T-helper 1 cell treated with Interleukin-12 subunit alpha and Interleukin-12 subunit beta and Interleukin-4 antibody, amounts not matched to agents 30 ng/mL and 1 ng/mL, for 36 hours (primary cell): ENCODE data around the gene TBC1D14. TPM values are rescaled to one million over a fixed set of nuclear protein-coding genes. Genes with fewer than 3 reads are reported as not detected.
"Not testable (repeated sequence)": the region's sequence is repeated elsewhere in the genome, so short reads cannot be mapped to it uniquely, and the experiment has no call there.

Experiments
- intact Hi-C: fragments of 100-400 bp; cut with micrococcal nuclease; formaldehyde crosslinking; loops from one replicate; pipeline ENCODE4 v1.15.1; 2024
- total RNA-seq: library from RNA; stranded (reverse); gene quantifications from 2 replicates; pipeline ENCODE4 v1.2.3, GENCODE V29; 2022

Gene TBC1D14
- total RNA-seq, 1 donor from 2014 or later = 76.7 TPM

DNA sequence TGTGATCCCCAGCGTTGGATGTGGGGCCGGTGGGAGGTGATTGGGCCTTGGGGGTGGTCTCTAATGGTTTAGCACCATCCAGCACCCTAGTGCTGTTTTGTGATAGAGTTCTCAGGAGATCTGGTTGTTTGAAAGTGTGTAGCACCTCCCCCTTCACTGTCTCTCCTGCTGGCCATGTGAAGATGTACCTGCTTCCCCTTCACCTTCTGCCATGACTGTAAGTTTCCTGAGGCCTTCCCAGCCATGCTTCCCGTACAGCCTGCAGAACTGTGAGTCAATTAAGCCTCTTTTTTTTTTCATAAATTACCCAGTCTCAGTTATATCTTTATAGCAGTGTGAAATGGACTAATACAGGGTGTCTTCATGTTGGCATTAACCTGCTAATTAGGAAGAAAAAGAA is 19.3 kb upstream of the TBC1D14 start:
- intact Hi-C loops = no loop called here

DNA sequence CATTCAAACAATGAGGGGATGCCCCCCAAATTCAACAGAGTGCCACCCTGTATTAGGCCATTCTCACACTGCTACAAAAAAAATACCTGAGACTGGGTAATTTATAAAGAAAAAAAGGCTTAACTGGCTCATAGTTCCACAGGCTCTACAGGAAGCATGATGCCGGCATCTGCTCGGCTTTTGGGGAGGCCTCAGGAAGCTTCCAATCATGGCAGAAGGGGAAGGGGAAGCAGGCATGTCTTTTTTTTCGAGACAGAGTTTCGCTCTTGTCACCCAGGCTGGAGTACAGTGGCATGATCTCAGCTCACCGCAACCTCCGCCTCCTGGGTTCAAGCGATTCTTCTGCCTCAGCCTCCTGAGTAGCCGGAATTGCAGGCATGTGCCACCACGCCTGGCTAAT is 18.7 kb upstream of the TBC1D14 start:
- intact Hi-C loops = not testable (repeated sequence)

DNA sequence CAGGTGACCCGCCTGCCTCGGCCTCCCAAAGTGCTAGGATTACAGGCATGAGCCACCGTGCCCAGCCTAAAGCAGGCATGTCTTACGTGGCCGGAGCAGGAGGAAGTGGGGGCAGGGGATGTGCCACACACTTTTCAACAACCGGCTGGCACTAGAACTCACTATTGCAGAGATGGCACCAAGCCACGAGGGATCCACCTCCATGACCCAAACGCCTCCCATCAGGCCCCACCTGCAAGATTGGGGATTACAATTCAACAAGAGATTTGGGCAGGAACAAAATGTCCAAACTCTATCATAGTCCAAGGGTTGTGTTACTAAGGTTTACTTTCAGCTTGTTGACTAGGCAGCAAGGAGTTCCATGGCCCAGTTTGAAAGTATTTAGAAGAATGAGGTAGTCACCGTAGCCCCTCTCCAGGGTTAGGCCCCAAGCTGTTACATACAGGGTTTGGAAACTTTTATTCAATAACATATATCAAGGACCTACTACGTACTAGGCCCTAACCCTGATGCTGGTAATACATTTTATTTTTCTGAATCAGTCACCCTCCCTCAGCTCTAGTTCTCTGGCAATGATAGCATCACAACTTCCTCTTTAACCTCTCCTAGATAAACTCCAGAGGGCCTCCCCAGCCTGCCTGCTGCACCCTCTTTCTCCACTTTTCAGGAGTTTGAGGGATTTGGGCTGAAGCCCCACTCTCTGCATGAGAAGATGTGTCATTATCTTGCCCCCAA is 18.0 kb upstream of the TBC1D14 start:
- intact Hi-C loops = loop anchor here (1.0 to 2.0 kb wide), 2 partner anchors 17 to 177 kb away; partner anchors contain the start of genes GRPEL1 and TBC1D14

DNA sequence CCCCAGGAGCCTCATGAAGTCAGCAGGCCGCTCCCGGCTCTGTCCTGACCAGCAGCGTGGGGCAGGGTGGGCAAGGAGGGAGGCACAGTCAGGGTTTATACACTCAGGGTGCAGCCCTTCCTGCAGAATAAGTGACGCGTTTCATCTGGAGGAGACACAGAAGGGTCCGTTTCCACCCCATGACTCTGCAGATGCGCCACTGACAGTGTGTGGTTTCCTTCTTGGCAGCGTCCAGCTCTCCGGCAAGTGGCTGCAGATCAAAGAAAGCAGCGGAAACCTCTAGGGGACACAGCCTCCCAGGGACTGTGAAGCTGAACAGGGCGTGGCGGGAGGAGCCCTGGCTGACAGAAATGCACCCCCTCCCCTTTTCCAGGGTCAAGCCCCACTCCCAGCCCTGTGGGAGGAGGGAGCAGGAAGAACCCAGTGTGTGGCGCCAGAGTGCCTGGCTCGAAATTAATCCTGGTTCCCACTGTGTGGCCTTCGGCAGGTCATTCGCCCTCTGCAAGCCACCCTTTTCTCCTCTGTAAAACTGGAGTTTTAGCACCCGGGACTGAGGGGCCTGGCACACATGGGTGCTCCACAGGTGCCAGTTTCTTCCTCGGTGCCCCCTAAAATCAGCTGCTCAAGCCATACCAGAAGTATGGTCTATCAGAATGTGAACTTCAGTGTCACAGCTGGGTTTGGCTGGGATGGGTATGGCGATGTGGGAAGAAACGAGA is 17.3 kb upstream of the TBC1D14 start:
- intact Hi-C loops = loop anchor here (1.0 to 2.0 kb wide), 2 partner anchors 16 to 176 kb away; partner anchors contain the start of genes GRPEL1 and TBC1D14

DNA sequence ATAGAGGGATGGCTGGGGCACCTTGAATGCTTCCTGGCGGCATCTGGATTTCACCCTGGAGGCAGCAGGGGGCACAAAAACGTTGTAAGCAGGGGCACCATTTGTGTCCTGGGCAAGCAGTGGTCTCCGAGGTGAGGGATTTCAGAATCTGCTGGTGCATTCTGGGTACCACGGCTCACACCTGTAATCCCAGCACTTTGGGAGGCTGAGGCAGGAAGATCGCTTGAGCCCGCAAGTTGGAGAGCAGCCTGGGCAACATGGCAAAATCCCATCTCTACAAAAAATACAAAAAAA is 16.8 kb upstream of the TBC1D14 start:
- intact Hi-C loops = loop anchor here (1.0 to 2.0 kb wide), 2 partner anchors 16 to 175 kb away; partner anchors contain the start of genes GRPEL1 and TBC1D14

DNA sequence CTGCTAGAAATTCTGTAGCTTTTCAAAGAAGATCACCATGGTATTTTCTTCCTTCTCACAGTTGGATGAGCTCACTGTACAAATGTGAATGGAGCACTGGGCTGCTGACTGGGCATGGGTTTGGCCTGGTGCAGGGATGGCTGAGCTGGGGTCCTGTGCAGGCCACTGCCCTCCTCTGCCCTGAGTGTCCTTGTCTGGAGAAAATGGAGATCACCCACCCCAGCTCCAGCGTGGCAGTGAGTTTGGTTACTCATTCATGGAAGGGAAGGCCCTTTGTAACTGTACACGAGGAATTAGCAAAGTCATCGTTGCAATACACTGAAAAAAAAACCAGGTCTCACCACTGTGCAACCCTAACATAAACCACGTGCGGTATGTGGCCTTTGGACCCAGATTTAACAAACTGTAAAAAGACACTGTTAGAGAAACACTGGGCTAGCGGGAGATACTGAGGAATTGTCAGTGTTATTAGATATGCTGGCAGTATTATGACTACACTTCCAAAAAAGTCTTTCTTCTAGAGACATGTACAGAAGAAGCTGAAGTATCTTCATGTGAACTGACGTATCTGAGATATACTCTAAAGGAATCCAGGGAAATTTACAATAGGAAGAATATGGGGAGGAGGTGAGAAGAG is 16.1 kb upstream of the TBC1D14 start:
- intact Hi-C loops = loop anchor here (2.0 kb wide), 1 partner anchor 15 kb away; the partner anchor contains the start of gene TBC1D14

DNA sequence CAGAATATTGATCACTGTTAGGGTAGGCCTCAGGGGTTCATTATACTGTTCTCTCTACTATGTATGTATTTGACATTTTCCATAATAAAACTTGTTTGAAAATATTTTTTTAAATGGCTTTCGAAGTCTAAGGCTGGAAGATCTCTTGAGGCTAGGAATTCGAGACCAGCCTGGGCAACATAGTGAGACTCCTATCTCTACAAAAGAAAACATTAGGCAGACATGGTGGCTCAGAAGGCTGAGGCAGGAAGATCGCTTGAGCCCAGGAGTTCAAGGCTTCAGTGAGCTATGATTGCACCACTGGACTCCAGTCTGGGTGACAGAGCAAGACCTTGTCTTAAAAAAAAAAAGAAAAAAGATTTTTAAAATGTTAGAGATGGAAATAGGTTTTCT is 15.5 kb upstream of the TBC1D14 start:
- intact Hi-C loops = no loop called here

DNA sequence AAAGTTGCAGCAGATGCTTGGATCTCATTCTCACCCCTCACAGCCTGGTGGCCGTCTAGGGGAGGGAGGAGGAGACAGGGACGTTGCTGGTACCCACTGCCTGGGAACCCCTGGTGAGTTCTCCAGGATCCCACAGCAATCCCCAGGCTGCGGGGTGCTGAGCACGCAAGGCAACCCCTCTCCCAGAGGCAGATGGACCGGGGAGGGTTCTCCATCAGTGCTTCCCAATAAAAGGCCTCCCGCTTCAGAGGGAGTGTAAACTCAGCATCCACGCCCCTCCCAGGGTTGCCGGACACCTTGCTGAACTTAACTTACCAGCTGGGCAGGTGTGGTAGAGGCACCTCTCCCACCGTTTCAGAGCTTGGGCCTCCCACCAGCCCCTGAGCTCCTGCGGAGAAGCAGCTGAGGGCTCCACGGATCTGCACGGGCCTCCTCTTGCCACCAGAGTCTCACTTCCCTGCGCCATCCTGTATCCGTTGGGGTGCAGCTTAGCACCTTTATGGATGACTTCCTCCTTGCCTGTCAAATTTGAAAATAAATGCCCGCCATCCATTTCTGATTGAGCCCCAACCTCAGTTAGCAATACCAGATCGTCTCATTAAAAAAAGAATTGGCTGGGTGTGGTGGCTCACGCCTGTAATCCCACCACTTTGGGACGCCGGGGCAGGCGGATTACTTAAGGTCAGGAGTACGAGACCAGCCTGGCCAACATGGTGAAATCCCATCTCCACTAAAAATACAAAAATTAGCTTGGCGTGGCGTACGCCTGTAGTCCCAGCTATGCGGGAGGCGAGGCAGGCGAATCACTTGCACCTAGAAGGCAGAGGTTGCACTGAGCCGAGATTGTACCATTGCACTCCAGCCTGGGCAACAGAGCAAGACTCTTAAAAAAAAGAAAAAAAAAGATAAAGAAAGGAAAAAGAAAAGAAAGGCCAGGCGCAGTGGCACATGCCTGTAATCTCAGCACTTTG is 14.8 kb upstream of the TBC1D14 start:
- intact Hi-C loops = loop anchor here (5.0 kb wide), 1 partner anchor 223 kb away; a partner anchor contains a TSS

DNA sequence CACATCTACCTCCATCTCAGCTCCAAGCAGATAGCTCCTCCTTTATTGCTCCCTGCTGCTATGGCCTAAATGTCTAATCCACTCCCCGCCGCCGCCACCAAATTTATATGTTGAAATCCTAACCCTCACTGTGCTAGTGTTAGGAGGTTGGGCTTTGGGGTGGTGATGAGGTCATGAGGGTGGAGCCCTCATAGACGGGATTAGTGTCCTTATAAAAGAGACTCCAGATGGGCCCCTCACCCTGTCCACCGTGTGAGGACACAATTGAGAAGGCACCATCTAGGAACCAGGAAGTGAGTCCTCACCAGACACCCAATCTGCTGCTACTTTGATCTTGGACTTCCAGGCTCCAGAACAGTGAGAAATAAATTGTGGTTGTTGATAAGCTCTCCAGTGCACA is 13.6 kb upstream of the TBC1D14 start:
- intact Hi-C loops = loop anchor here (5.0 kb wide), 1 partner anchor 224 kb away; a partner anchor contains a TSS

DNA sequence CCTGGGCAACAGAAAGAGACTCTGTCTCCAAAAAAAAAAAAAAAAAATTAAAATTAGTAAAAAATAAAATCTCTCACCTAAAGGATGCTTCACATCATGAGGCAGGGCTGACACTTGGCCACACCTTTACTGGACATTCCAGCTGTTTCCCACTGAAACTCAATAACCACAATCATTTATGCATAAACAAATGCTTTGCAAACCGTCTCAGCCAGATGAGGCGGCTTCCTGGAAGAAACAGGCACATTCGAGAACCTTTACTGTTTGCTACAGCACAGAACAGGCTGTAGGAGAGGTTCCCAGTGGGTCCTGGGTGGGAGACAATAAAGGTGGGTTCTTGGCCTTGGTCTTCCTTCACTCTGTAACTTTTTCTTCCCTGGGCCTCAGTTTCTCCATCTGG is 10.9 kb upstream of the TBC1D14 start:
- intact Hi-C loops = loop anchor here (1.0 to 5.0 kb wide), 4 partner anchors 11 to 226 kb away; partner anchors contain the start of gene TBC1D14

DNA sequence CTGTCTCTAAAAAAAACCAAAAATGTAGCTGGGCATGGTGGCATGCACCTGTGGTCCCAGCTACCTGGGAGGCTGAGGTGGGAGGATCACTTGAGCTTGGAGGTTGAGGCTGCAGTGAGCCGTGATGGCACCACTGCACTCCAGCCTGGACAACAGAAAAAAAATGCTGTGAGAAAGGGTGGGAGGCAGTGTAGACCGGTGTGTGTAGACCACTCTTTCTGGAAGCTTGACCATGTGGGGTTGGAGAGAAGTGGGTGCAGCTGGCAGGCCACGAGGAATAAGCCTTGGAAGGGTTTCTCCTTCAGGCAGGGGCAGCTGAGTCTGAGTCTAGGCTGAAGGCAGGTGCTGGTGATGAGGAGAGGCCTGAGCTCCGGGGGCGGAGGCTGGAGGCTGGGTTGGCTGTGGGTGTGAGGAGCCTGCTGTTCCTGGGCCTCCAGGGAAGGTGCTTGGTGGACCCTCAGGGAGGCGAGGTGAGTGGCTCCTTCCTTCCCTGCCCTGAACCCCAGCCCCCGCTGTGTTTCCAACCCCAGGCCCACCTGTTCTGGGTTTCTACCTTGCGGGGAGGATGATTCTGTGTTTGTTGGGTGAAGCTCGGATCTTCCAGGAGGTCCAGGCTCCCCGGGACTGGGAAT is 9.3 kb upstream of the TBC1D14 start:
- intact Hi-C loops = no loop called here

DNA sequence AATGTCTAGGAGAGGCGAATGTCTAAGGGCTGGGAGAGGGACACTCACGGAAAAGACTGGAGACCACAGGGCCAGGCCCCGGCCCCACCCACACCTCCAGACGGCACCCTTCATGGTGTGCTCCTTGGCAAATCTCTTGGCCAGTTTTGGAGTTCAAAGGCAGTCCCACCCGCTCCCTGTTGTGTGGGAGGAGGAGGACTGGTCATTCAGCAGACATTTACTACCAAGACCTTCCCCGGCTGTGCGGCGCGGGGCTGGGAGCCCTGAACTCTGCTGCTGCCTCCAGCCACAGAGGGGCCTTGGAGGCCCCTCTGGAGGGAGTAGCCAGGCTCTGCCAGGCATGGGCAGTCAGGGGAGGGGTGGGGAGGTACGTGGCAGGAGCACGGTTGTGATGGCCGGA is 8.7 kb upstream of the TBC1D14 start:
- intact Hi-C loops = no loop called here

DNA sequence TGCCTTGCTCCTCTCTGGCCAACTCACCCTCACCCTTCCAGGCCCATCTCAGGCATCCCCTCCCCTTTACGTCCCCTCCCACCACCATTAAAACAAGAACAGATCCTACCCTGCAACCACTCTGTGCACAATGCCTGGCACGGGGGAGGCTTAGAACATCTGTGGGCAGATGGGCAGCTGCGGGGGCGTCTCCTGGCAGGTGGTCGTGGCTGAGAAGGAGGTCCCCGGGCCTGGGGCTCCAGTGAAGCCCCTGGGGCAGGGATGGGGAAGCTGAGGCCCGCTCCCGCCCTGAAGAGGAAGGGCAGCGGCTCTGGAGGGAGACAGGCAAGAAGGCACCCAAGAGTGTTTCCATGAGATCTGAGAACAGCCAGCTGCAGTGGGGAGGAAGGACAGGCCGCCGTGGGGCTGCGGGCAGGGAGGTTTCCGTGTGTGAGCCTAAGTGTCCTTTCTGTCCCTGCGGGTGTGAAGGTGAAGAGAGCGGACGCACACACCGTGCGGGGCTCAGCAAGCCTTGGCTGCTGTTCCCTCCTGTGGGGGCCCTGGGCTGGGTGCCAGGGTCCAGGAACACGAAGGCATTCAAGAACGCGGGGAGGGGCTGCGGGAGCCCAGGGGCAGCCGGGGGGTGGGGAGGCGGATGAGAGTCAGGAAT is 7.8 kb upstream of the TBC1D14 start:
- intact Hi-C loops = no loop called here

DNA sequence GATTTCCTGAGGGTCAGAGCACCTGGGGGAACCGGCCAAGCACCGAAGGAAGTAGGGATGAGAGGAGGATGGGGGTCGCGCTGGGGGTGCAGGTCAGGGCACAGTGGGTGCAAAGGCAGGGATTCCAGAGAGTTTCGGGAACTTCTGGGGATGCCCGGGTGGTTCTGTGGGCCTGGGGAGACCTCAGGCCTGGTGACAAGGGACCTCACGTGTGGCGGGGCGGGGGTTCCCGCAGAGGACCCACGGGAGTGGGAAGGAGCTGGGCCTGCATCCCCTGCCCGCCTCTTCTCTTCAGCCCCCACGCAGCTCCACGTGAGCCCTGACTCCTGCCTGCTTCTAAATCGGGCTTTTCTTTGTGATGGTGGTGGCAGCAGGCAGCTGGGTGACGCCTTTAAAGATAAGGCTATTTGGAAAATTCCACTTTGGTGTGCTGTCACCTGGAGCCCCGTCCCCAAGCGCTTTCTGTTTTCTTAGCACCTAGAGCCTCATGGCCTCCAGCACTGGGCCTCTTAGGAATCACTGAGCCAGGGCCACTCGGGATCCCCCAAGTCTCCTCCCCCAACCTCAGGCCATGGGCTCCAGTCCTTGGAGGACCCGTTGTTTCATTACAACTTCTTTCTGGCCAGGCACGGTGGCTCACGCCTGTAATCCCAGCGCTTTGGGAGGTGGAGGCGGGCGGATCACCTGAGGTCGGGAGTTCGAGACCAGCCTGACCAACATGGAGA is 7.1 kb upstream of the TBC1D14 start:
- intact Hi-C loops = no loop called here

DNA sequence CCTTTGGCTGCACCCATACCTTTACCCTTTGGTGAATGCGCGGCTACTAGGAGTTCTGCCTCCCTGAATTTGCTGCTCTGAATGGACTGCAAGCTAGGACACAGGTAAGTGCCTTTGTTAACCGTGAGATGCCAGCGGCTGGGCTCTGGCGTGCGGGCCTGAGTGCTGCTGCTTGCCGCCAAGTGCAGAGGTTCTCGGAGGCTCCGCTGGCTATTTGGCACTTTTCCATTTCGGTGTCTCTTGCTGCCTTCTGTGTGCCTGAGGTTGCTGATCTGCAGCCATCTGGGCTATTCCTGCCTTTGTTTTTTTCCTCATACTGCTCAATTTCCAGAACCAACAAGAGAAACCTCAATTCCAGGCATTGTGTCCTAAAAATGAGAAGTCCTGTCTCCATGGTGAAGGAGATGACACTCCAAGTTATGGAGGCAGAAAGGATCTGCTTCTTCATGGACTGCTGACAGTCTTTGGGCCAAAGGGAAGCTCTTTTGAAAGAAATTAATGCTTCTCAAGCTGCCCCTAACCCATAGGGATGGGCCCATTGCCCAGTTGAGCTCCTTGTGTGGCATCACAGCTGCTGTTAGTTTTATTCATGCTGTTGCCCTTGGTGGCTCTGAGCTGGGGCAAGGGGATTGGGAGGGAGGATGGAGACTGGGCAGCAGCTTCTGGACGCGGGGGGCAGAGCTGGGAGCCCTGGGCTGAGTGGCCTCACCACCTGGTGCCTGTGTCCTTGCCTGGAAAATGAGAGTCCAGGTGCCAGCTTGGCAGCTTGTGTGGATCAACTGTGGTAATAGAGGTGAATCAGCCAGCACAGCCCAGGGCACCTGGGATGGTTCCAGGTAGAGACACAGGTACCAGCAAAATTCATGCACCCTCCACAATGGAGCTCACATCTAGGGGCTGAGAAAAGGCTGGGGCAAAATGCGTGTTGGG is 3.8 kb upstream of the TBC1D14 start:
- intact Hi-C loops = no loop called here

DNA sequence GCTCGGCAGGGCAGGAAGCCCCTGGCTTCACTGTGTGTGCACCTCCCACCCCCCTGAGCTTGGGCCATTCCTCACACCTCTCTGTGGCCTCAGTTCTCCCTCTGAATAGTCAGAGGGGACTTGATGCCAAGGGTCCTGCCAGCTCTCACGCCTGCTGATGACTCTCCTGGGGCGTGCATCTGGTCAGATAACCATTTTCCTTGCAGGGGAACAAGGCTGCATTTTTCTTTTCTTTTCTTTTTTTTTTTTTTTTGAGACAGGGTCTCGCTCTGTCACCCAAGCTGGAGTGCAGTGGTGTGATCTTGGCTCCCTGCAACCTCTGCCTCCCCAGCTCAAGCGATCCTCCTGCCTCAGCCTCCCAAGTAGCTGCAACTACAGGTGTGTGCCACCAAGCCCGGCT is 3.1 kb upstream of the TBC1D14 start:
- intact Hi-C loops = not testable (repeated sequence)

DNA sequence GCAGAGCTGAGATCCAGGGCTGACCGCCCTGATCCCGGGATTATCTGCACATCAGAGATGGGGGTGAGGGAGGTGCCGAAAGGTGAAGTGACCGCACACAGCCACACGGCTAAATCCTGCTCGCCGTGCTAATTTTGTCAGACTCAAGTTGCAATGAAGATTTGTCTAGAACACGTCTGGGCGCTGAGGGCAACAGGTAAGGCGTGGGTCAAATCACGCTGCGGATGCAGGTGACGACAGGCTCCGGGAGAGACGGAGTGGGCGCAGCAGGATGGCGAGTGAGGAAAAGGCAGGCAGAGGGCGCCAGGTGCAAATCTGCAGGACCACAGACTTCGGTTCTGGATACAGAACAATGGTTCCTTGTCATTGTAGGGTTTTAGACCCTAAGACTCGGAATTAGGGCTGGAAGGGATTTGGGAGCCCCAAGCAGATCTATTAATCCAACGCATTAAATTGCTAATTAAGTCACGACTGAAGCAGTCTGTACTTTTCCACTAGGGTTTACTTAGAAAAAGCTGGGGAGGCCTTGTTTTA is 1.9 kb upstream of the TBC1D14 start:
- intact Hi-C loops = loop anchor here (2.0 kb wide), 1 partner anchor 15 kb away; no protein-coding TSS in a partner anchor
